HCT116 (cell line): ENCODE data around the gene EIF2A. TPM values are rescaled to one million over a fixed set of nuclear protein-coding genes. Genes with fewer than 3 reads are reported as not detected.
"Not testable (repeated sequence)": the region's sequence is repeated elsewhere in the genome, so short reads cannot be mapped to it uniquely, and the experiment has no call there.

Source experiments
- ATAC-seq: fragments of 200-7000 bp; cut with Tn5 transposase; 2 replicates; pipeline ENCODE4 v1.9.1; 2020; ENCODE audit warnings: mild to moderate bottlenecking, moderate library complexity
- BruUV-seq: library from RNA; stranded (reverse); fragments of 400-500 nt; replicated peaks from 2 replicates; lab custom pipeline; 2021; lab: Mats Ljungman, UMichigan
- CTCF ChIA-PET: fragments of 300-600 bp; sonication (Branson Sonifier 250); formaldehyde crosslinking; loops from one replicate; lab custom pipeline; 2021; ENCODE audit warnings: antibody characterized with exemption; lab: Charles Lee
- POLR2A ChIA-PET: fragments of 300-600, 350-600 bp; sonication (Branson Sonifier 250); formaldehyde crosslinking; loops from one replicate; lab custom pipeline; 2021; ENCODE audit warnings: antibody characterized with exemption; lab: Charles Lee
- RAD21 ChIA-PET, 2 experiments: fragments of 300-600 bp; sonication (Branson Sonifier 250); formaldehyde crosslinking; loops; one replicate each; lab custom pipeline; 2023; ENCODE audit warnings: low total read pairs in 2 of 2; ENCODE audit not compliant: uncharacterized antibody in 2 of 2, unreplicated experiment in 2 of 2, low non-redundant PET in 1 of 2; lab: Charles Lee
- DNase-seq: peaks from one replicate; pipeline ENCODE4 v3.0.0-alpha.2; 2010; ENCODE audit warnings: low read depth, low spot score
- H2AFZ ChIP-seq: fragments of 200-600 bp; shearing (Covaris generic), sonication (generic); 2 replicates; pipeline ENCODE4 v1.6.1; 2017; ENCODE audit warnings: low read depth, mixed run types, mixed read lengths, antibody characterized with exemption, low read length; ENCODE audit not compliant: poor library complexity, severe bottlenecking
- H3K27ac ChIP-seq: 2 replicates; pipeline ENCODE4 v1.5.1; 2012; ENCODE audit warnings: low read depth, low read length
- H3K27me3 ChIP-seq: fragments of 200-600 bp; sonication (generic); 2 replicates; pipeline ENCODE4 v1.6.1; 2016; ENCODE audit warnings: mixed run types, low read length, mixed read lengths; ENCODE audit not compliant: insufficient read depth
- H3K36me3 ChIP-seq, 2 experiments: fragments of 200-500 bp in 1 of 2; fragments of 200-600 bp in 1 of 2; sonication (Bioruptor generic) in 1 of 2; sonication (generic) in 1 of 2; 2 replicates each; pipeline versions ENCODE4 v1.5.1 to v1.6.1; 2014 to 2016; ENCODE audit warnings: low read length in 2 of 2, inconsistent platforms in 1 of 2, mixed read lengths in 1 of 2, mixed run types in 1 of 2; ENCODE audit not compliant: insufficient read depth in 2 of 2, control insufficient read depth in 1 of 2
- H3K4me1 ChIP-seq, 2 experiments: fragments of 200-600 bp in 1 of 2; sonication (generic) in 1 of 2; 2 replicates each; pipeline versions ENCODE4 v1.5.1 to v1.6.1; 2012 to 2017; ENCODE audit warnings: low read length in 2 of 2, inconsistent platforms in 1 of 2, mild to moderate bottlenecking in 1 of 2, mixed read lengths in 1 of 2, mixed run types in 1 of 2, moderate library complexity in 1 of 2; ENCODE audit not compliant: insufficient read depth in 2 of 2, control insufficient read depth in 1 of 2
- H3K4me2 ChIP-seq: fragments of 200-600 bp; sonication (generic); 2 replicates; pipeline ENCODE4 v1.6.1; 2017; ENCODE audit warnings: mixed run types, low read length, mixed read lengths
- H3K4me3 ChIP-seq, 2 experiments: fragments of 200-600 bp in 1 of 2; sonication (generic) in 1 of 2; replicated peaks in 1 of 2; 2 replicates each; pipeline ENCODE4 v1.5.1; 2011 to 2016; ENCODE audit warnings: low read length in 2 of 2, control low read depth in 1 of 2, low read depth in 1 of 2, mild to moderate bottlenecking in 1 of 2, mixed read lengths in 1 of 2, mixed run types in 1 of 2
- H3K79me2 ChIP-seq: fragments of 200-600 bp; sonication (generic); 2 replicates; pipeline ENCODE4 v1.6.1; 2017; ENCODE audit warnings: mild to moderate bottlenecking, mixed run types, low read length, moderate library complexity, mixed read lengths; ENCODE audit not compliant: insufficient read depth
- H3K9ac ChIP-seq: fragments of 200-600 bp; sonication (generic); 2 replicates; pipeline ENCODE4 v1.6.1; 2016; ENCODE audit warnings: low read length, mixed read lengths
- H3K9me2 ChIP-seq: fragments of 200-600 bp; sonication (generic), shearing (Covaris generic); 2 replicates; pipeline ENCODE4 v1.6.1; 2017; ENCODE audit warnings: mixed run types, mild to moderate bottlenecking, moderate library complexity; ENCODE audit not compliant: insufficient read depth
- H3K9me3 ChIP-seq, 2 experiments: fragments of 200-500 bp in 1 of 2; fragments of 200-600 bp in 1 of 2; sonication (Bioruptor generic) in 1 of 2; sonication (generic) in 1 of 2; 2 replicates each; pipeline ENCODE4 v1.6.1; 2014 to 2017; ENCODE audit warnings: low read length in 2 of 2, mixed read lengths in 2 of 2, inconsistent platforms in 1 of 2, low read depth in 1 of 2, mild to moderate bottlenecking in 1 of 2, mixed run types in 1 of 2, moderate library complexity in 1 of 2; ENCODE audit not compliant: control insufficient read depth in 1 of 2, insufficient read depth in 1 of 2
- H4K20me1 ChIP-seq: fragments of 200-600 bp; sonication (generic), shearing (Covaris generic); 2 replicates; pipeline ENCODE4 v1.6.1; 2017; ENCODE audit warnings: mixed run types, mild to moderate bottlenecking, moderate library complexity; ENCODE audit not compliant: insufficient read depth
- POLR2AphosphoS5 ChIP-seq: IDR thresholded peaks from 2 replicates; pipeline ENCODE4 v1.6.1; 2011; ENCODE audit warnings: mild to moderate bottlenecking, low read depth, low read length, moderate library complexity
- intact Hi-C: fragments of 100-400 bp; cut with micrococcal nuclease; formaldehyde crosslinking; loops from 2 replicates; pipeline ENCODE4 v1.10.0; 2022
- total RNA-seq: library from RNA; stranded (reverse); gene quantifications from one replicate; pipeline ENCODE4 v1.2.1, GENCODE V29; 2021; ENCODE audit not compliant: unreplicated experiment

Gene EIF2A
- total RNA-seq, 1 experiment from 2014 or later = 126 TPM

GRCh38 chr3:150620002-150620689 lies 73.6 kb downstream of the EIF2A start:
- Histone ChIP-seq H3K9ac (no peak overlapping the region), H3K9me2 (no peaks in the 10 kb centered on the region), H3K27ac (no peak overlapping the region), H3K4me3 (no peak overlapping the region), H3K27me3 (no peaks in the 10 kb centered on the region), H3K9me3 (no peaks in the 10 kb centered on the region), H3K4me1 (no peaks in the 10 kb centered on the region), H3K36me3 (no peaks in the 10 kb centered on the region; a peak in 1 of 4 replicates), H3K79me2 (peaks cover 69% of the 10 kb centered on the region), H4K20me1 (peaks cover 7% of the 10 kb centered on the region; the same call in 1 of the 2 replicates), H3K4me2 (no peak overlapping the region), H2AFZ (no peak overlapping the region)
- POLR2A ChIA-PET = no interaction called here
- CTCF ChIA-PET = no interaction called here
- DNase-seq (no peak), ATAC-seq (no peak)
- TF ChIP-seq POLR2AphosphoS5 = no peak
- no TSS peak for BruUV-seq
- intact Hi-C loops = no loop called here
- RAD21 ChIA-PET = no interaction called here

- H3K9me3 ChIP-seq, H3K27ac ChIP-seq, RAD21 ChIA-PET, H4K20me1 ChIP-seq, ATAC-seq, CTCF ChIA-PET, BruUV-seq, POLR2A ChIA-PET, H3K27me3 ChIP-seq, H3K4me2 ChIP-seq, H3K4me3 ChIP-seq, H3K9me2 ChIP-seq, H3K36me3 ChIP-seq, H3K9ac ChIP-seq, intact Hi-C loops, DNase-seq, H2AFZ ChIP-seq, H3K4me1 ChIP-seq: not testable (repeated sequence)
- peaks cover 55% of the 10 kb centered on the region for H3K79me2 ChIP-seq
These were observed 76.4 kb downstream of the EIF2A start for GRCh38 chr3:150622955-150623354.
